Esophagus muscularis mucosa (tissue), 3 donors: ENCODE measurements around the gene SKAP2.

ENCODE experiments used
- CTCF ChIP-seq, 3 experiments: fragments of 200-600 bp in 2 of 3; fragments of 450-650 bp in 1 of 3; sonication (generic) in 2 of 3; IDR thresholded peaks; one replicate each; pipeline ENCODE4 v1.5.1; 2017 to 2019; ENCODE audit warnings: antibody characterized with exemption in 3 of 3, mild to moderate bottlenecking in 2 of 3, moderate library complexity in 1 of 3
- POLR2A ChIP-seq: fragments of 450-650 bp; IDR thresholded peaks from one replicate; pipeline ENCODE4 v1.6.1; 2017; ENCODE audit warnings: antibody characterized with exemption, moderate library complexity, mild to moderate bottlenecking, low read depth

DNA sequence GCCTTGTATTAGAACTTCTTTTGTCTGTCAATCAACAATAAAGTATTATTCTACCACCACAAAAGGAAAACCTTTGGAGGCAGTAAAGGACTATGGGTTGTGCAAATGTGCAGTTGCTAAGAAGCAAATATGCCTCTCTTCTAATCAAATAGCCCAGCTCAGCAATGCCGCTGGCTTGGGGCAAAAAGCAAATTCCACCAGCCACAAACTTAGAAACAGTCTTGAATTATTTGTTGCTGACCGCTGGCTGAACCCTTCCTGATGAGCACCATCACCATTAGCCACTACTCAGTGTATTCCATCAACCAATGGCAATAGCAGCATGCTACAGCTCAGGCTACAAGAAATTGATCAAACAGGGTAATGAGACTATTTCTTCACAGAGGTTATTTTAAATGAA is 51.0 kb downstream of the SKAP2 start:
- TF ChIP-seq CTCF (IDR thresholded peaks at IDR 0.05) (no peak), POLR2A (no peak)
